GM18907 (cell line): ENCODE results near the gene EFR3B.

Experiments
- ATAC-seq: cut with Tn5 transposase; IDR thresholded peaks from one replicate; pipeline ENCODE4 v1.9.1; 2021; ENCODE audit warnings: mild to moderate bottlenecking, moderate library complexity; ENCODE audit not compliant: unreplicated experiment

Gene EFR3B

DNA sequence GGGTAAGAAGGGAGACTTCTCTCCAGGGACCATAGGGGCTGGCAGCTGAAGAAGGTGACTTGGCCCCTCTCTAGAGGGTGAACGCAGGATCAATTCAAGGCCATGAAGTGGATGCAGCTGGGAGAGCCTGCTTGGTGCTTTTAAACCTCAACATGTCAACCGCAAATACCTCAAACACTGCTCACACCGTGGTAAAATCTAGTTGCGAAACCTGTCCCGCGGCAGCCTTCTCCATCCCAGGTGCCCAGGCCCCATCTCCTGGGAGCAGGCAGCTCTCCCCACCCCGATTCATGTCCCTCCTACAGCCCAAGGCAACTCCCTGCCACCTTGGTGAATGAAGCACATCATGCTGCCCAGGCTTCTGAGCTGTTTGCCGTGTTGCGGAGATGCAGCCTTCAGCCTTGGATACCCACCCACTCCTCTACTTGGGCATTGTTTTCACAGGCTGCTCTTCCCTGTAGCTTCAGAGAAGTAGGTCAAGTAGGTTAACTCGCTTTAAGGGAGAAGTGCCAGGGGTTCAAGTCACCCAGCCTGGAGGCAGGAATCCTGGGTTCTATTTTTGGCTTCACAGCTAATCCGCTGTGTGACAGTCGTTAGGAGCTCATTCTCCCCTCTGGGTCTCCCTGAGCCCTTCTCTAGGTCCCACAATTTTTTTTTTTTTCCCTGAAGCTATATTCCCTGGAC lies 6.2 kb upstream of the EFR3B start:
- no peak for ATAC-seq

DNA sequence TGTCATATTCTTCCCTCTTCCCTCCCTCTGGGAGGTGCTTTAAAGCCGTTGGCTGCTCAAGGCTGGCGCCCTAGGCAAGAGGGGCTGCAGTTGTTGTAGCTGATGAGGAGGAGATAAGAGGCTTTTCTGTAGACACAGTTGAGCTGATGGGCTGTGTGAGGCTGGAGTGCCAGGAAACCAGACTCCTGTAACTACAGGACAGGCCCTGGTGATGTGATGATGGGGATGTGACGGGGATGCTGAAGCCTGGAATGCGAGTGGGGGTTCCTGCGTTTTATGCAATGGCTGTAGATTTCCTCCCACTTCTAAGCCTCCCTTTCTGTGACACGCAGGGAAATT lies 5.7 kb upstream of the EFR3B start:
- ATAC-seq = no peak

DNA sequence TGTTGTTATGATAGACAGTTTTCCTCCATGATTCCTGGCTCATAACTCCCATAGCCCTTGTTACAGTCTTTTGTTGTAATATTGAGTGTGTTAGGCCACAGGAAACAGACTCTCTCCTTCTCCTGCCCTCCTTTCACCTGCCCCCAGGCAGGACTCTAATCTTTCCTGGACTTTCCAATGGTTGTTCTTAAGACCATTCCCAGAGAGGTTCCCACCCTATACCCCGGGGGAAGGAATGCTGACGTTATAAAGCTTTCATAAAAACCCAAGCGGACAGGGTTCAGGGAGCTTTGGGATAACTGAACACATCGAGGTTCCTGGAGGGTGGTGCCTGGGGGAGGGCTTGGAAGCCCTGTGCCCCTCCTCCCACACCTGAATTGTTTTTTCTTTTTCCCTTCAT lies 2.8 kb upstream of the EFR3B start:
- no peak for ATAC-seq

DNA sequence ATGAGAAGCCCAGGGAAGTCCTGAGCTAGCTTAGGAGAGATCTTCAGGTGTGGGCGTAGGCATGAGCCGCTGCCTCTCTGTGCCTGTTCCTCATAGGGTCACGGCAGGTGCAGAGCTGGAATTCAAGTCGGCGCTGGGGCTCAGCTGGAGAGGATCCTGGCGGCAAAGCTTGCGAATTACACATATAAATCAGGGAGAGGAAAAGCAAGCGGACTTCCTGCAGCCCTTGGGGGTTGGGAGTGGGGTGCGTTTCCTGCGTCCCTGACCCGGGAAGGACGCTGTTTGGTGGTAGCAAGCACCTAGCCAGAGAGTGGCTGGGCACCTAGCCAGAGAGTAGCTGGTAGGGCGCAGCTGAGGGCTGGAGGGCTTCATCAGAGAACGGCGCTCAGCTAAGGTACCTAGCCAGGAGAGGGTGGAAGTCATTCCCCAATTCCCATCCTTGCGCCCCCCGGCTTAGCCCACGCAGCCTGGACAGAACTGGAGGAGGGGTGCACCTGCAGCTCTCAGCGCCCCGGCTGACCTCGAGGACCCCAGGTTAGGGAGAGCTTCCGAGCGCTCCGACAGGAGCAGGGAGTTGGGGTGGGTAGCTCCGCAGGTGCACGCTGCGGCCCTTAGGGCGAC lies 459 bp upstream of the EFR3B start:
- no peak for ATAC-seq

DNA sequence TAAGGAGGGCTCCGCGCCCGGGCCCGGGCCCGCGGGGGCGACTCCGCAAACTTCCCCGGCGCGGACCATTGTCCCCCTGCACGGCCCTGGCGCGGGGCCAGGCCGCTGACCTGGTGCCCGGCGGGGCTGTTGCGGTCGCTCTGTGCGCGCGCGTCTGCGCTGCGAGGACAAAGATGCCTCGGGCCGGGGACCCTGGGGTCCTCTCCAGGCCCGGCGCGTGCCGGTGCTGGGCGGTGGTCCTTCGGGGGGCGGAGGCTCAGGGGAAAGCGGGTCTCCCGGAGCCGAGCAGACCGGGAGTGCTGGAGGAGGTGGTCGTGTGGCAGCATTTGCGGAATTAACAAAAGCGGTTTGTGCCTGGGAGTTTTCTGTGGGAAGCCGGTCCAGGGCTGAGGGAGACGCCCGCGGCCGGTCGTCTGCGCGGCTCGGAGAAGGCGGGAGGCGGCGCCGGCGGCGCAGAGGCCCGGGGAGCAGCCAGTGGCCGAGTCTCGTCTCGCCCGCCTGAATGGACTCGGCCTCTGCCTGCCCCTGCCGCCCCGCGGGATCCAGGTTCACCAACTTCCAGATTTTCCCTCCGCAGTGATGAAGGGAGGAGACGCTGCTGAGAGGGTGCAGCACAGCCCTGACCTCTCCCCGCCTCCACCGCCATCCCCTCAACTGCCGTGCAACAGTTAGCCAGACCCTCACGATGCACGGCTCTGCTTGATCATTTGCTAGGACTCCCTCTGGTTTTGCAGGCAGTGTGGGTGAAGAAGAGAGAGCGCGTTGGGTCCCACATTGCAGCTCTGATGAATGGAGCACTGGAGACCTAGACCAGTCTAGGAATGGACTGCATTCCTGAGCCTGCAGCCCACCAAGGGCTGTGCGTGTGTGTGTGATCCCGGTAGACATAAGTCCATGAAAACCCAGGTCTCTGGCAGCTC lies 705 bp downstream of the EFR3B start:
- peak; percentile 17 for ATAC-seq

DNA sequence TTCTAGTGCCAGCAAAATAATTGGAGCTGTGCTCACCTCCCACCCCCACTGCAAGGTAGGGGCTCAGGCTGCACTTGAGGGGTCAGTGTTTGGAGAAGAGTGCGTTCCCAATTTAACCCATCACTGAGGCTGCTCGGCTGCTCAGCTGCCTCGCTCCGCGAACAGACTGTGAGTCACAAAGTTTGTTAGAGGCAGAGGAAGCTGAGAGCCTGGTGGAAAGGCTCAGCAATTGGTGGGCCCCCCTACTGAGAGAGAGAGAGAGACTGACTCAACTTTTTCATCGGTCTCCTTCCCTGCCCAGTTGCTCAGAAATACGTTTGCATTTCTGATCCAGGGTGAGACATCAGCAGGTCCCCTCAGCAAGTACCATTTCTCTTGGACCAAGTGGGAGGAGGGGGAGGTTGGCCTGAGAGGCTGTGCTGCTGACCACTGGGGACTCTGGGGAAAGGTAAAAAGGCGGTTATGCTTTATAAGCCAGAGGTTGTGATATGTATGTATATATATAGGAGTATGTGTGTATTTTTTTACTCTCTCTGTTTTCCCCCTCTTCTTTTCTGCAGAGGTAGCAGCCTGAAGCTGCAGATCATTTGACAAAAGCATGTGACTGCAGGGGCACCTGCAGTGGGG lies 1.5 kb downstream of the EFR3B start:
- no peak for ATAC-seq

DNA sequence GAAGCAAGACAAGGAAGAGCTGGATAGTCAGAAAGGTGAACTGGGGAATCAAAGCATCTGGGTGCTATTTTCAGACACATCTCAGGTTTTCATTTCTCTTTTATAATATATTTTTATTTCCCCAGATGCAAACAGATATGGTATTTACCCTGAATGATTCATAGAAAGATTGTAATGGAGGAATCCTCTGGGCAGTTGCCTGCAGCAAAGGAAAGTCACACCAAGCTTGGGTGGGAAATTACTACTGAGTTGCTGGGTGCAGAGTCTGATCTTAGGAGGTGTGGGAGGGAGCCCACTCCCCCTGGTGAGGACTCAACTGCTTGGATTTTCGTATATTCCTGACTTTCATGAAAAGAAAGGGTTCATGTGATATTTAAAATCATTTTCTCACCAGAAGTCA lies 2.1 kb downstream of the EFR3B start:
- ATAC-seq = no peak

DNA sequence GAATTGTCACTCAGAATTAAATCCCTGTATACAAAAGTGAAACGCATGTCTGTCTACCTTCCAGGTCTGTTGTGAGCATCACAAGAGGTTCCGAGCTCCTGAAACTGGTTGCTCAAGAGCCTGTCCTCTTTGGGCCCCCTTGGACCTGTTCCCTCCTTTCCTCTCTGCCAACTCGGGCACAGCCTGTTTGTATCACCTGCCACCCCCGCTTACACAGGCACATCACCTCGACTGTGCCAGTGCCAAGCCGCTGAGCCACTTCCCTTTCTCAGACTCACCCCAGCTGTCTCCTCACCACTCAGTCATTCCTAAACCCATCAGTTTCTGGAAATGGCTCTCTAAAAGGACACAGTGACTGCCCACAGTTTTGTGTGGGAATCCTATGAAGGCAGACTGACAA lies 3.1 kb downstream of the EFR3B start:
- ATAC-seq = no peak

DNA sequence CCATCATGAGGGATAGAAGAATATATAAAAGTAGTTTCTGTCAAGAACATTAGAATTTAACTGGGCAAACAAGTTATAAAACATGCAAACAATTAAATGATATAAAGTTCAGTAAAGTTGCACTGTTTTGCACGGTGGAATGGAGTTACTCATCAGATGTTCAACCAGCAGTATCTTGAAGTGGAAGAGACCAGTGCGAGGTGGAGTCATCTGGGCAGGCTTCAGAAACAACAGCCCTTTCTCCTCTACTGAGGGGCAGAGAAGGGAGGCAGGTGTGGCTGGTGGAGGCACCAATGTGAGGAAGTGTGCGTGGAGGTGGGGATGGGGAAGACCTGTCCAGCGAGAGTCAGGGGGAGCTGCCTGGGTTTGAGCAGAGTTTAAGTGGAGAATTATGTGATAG lies 7.5 kb downstream of the EFR3B start:
- no peak for ATAC-seq

DNA sequence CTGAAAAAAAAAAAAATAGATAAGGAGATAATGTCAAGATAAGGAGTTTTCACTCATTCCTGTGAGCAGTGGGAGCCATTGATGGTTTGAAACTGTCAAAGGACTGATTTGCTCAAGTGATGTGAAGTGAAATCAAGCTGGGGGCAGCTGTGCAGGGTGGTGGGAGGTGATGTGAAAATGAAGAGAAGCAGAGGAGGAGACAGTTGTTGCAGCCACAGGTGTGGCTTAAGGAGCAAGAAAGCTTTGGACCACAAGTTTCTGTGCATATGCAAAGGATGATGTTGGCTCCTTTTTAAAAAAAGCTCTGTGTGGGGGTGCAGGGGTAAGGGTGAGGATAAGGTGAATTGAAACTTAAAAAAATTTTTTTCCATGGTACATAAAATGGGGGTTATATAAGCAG lies 8.3 kb downstream of the EFR3B start:
- ATAC-seq = no peak

DNA sequence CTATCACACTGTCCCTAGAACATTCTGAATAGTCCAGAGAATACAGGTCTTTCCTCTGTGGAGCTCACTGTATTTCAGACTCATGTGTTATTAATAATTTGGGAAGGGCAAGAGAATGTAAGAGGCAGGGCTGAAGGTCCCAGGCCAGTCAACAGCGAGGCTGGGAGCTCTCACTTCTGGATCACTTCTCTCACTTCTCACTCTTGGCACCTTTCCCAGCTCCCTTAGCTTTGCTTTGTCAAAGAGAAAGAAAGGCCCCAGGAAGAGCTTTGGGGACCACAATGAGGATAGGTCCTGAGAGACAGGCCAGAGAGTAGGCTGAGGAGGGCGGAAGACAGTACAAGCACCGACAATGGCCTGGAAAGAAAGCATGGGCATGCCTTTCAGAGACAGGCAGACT lies 11.2 kb downstream of the EFR3B start:
- no peak for ATAC-seq

DNA sequence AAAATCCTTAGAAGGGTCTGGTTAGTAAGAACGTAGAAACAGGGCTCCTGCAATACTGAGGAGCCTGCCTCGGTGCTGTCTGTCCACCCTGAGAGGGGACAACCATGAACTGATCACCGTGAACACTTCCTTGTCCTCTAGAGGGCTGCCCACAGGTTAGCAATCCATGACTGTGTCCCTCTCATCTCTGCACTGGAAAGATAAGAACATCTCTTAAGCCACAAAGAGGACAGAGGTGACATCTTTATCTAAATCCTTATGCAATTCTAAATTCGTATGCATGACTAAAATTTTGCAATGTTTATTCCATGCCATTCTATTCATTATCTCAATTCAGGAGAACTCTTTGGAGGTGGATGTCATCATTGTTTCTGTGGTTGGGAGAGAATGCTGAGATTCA lies 12.8 kb downstream of the EFR3B start:
- ATAC-seq = no peak

DNA sequence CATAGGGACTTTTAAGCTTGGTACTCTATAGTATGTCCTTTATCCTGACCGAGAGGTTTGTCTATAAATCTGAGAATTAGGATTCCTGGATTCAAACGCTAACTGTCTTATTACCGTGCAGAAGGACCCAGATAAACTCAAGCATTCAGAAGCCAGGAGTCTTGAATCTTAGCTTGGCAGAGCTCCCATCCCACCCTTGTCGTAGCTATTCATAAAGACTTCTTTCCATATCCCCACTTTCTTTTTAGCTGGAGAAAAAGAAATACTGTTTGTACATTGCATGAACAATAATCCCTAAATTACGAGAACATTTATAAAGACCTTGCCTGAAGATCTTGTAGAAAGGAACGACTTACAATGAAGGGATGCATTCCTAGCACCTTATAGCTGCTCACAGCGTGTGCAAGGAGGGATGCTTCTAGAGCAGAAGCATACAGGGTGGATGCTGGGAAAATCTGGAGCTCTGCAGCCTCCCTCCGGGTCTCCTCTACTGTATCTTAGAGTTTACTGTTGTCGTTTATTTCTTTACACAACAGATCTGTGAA lies 13.6 kb downstream of the EFR3B start:
- no peak for ATAC-seq

DNA sequence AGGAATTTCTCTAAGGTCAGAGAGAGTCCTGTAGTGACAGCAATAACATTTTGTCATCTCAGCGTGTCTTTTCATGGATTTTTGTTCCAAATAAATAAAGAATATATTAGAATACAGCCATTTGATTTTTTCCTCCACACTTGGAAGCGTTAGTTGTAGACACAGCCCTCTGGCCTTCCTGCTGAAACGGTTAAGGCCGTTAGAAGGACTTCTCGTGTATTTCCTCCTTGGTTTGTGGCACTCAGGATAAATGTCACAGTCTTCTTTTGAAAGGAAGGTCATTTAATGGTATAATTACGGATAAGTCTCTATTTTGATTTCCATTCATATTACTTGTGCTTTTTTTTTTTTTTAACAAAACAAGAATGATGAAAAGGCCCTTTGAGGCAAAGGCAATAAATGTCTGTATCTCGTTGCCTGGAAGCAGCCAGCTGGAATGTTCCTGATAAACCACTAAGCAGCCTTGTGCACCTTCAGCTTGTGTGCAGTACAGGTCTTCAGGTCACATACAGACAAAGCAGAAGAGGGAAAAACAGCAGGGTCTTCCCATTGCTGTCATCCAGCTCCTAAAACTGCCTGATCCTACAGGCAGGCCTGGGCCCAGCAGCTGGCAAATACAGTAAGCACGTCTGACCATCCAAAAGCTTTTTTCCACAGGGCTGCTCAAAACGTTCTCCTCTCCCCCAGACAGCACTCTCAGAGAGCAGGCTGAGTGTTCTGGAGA lies 14.4 kb downstream of the EFR3B start:
- no peak for ATAC-seq

DNA sequence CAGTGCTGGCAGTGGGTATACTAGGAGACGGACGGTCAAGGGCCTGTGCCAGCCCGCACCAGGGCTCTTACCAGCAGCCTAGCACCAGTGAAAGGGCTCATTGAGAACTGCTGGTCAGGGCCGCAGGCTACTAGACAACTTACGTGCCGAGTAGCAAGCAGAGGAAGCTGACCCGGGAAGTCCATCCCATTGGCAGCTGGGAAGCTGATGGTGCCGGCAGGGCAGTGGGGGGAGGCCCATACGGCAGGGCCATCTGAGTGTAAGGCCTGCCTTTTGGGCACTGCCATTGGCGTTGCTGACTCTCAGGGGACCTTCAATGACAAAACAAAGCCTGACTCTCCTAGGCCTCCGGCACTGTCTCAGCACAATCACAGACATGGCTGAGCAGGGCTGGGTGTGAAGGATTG lies 20.6 kb downstream of the EFR3B start:
- no peak for ATAC-seq

DNA sequence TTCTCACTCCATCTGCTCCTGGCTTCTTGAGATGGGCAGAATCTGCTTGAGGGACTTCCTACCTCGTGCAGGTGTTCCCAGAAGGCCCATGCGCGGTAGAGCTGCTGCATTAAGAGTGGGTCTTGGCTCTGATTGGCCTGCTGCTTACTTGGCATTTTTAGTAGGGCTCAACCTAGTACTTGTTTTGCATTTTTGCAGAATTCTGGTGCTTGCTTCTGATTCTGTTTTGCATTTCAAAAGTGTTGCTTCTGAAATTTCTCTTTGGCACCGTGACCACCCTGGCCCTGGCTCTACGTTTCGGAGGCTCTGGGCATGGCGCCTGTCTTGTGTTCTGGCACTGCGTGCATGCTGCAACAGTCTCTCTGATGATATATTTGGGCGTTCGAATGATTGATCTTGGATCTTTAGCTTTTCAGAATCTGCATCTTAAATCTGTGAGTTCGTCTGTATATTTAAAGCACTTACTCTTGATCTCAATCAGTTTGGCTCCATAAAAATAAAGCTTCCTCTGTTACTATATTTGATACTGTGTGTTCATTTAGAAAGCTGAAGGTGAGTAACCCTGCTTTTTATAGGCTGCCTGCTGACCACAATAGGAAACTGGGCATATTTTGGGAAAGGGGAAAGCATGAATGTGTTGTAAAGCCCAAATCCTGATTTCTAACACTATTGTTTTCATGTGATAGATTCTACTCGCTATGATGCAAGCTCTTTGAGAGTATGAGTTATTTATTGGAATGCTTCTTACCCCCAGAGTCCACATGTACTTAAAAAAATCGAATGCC lies 22.2 kb downstream of the EFR3B start:
- ATAC-seq = no peak

DNA sequence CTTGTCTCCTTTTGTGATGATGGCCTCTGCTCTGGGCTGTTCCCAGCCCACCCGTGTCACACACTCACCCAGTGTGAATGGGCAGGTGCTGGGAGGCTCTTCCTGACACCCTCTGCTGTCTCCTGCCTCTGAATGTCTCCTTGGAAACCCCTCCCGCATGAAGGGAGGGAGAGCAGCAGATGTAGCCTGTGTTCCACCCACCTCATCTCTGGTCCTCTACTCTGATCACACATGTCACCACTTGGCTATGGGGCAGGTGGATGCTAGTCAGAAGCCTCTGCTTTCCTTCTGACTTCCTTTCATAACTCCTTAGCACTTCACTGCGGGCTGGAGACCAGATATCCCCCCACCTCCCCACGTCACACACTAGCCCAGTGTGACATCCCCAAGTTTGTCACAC lies 23.9 kb downstream of the EFR3B start:
- no peak for ATAC-seq

DNA sequence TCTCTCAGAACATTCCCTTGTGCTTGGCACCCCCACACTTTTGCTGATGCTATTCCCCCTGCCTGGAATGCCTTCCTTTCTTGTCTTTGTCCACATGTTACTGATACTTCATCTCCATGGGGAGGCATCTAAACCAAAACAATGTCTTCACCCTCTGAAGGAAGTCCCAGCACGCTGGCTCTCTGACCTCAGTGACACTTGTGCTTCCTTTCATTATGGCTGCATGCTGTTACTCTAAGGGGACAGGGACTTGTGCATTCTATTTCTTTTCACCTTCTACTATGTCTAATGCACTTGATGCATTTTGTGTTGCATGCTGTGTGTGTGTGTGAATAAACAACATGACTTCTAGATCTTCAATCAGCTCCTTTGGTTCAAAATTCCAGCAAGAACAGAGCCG lies 24.6 kb downstream of the EFR3B start:
- no peak for ATAC-seq

DNA sequence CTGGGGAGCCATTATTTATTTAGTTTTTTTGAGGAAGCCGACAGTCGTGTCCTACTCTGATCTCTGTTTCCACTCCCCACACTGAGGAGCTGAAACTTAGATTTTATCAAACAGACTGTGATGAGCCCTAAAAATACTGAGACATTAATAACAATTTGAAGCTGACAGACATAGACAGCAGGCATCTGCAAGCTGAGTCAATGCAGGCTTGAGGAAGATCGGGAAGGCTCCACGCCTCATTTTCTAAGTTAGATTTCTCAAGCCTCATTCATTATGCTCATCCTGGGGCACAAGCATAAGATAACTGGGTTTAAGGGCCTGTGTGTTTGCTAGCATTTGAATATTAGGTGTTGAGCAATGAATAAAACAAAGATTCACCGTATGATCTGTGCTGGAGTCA lies 26.3 kb downstream of the EFR3B start:
- ATAC-seq = no peak

DNA sequence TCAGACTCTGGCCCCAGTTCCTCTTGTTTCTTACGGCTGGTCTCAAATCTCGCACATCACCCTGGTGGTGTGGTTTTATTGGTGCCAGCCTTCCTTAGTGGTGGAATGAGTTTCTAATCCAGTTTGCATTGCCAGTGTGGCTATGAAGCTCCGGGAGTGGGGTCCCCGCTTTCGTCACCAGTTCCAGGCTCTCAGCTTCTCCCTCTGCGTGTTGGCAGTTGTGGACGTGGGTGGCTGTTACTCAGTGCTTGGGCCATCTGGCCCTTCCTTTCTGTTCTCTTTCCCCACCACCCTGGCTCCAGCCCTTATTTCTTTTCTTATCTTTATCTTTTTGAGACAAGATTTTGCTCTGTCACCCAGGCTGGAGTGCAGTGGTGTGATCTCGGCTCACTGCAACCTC lies 30.1 kb downstream of the EFR3B start:
- no peak for ATAC-seq
